HG03103 (cell line): ENCODE data around the gene MLH1.
"Not testable (repeated sequence)": the region's sequence is repeated elsewhere in the genome, so short reads cannot be mapped to it uniquely, and the experiment has no call there.

Experiments
- ATAC-seq: cut with Tn5 transposase; IDR thresholded peaks from one replicate; pipeline ENCODE4 v1.9.1; 2021; ENCODE audit warnings: low read depth; ENCODE audit not compliant: unreplicated experiment

The MLH1 gene

DNA sequence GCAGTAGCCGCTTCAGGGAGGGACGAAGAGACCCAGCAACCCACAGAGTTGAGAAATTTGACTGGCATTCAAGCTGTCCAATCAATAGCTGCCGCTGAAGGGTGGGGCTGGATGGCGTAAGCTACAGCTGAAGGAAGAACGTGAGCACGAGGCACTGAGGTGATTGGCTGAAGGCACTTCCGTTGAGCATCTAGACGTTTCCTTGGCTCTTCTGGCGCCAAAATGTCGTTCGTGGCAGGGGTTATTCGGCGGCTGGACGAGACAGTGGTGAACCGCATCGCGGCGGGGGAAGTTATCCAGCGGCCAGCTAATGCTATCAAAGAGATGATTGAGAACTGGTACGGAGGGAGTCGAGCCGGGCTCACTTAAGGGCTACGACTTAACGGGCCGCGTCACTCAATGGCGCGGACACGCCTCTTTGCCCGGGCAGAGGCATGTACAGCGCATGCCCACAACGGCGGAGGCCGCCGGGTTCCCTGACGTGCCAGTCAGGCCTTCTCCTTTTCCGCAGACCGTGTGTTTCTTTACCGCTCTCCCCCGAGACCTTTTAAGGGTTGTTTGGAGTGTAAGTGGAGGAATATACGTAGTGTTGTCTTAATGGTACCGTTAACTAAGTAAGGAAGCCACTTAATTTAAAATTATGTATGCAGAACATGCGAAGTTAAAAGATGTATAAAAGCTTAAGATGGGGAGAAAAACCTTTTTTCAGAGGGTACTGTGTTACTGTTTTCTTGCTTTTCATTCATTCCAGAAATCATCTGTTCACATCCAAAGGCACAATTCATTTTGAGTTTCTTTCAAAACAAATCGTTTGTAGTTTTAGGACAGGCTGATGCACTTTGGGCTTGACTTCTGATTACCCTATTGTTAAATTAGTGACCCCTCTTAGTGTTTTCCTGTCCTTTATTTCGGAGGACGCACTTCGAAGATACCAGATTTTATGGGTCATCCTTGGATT lies at the start of gene MLH1:
TSS of gene MLH1 (plus strand) at position 193 of the 958 bp plus-strand sequence. CDS start at position 223, 30 bp downstream.
- ATAC-seq, result peak; percentile 87

DNA sequence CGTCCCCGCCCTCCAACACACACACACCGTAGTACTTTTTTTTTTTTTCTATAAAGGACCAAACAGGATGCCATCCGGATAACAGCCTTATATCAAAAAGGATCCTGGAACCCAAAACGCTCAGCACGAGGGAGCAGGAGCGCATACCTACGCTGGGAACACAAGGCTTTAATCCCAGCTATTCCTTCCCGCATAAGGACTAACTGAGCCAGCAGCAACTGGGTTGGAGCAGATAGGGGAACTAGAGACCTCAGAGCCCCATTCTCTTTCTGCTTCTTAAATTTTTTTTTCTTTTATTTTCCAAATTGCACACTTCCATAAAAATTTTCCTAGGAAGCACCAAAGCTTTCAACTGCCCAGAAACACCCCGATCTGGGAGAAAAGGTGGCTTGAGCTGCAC lies 49.7 kb upstream of the MLH1 start:
- no peak for ATAC-seq

DNA sequence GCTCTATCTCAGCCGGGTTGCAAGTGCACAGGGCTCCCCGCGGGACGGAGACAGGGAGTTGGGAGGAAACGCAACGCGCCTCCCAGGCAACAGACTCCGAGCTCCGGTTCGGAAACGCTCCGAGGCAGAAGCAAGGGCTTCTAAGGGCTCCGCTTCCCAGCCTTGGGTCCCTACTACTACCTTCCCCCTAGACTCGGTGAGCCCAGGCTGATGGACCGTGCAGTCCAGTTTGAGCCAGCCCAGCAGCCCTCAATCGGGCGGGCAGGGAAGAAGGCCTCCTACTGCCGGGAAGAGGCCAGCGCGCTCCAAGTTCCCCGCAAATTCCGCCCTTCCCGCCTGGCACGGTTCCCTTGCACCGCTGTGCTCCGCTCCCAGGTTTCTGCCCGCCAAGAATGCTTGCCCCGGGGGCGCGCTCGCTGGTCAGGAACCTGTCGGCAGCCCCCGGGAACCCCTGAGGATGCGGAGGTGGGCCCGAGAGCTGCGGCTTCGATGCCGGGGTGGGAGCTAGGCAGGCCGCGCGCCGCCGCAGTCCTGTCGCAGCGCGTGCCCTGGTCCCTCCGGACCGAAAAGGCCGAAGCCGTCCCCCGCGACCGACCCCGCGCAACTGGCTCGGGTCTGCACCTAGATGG lies 49.2 kb upstream of the MLH1 start:
- ATAC-seq, result peak; percentile 43

DNA sequence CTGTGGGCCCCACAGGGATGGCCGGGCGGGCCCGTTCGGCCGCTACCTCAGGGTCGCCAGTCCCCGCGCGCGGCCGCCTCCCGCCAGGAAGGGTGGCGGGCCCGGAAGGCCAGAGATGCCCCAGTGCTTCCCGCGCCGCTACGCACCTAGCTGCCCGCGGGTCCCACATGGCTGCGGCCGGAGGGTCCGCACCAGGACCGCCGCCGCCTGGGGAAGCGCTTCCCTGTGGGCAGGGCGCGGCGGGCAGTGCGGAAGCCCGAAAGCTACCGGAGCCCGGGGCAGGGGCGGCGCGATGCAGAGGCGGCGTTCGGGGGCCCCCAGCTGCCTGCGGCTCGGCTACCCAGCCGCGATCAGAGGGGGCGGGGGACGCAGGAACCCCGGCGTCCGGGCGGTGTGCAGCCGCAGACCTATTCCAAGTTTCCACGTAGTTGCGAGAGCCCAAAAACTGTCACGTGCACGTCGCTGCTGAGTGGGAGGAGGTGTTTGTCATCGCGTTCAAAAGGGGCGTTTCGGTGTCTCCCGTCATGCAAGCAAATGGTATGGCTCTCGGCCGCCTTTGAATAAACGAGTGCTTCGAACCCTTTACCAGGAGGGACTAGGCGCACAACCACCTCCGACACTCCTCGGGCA lies 48.6 kb upstream of the MLH1 start, which contains the start of gene TRANK1:
TSS of gene TRANK1 (minus strand) at position 414 of the 630 bp plus-strand sequence. CDS start at position 169, 245 bp downstream.
- peak; percentile 50 for ATAC-seq

DNA sequence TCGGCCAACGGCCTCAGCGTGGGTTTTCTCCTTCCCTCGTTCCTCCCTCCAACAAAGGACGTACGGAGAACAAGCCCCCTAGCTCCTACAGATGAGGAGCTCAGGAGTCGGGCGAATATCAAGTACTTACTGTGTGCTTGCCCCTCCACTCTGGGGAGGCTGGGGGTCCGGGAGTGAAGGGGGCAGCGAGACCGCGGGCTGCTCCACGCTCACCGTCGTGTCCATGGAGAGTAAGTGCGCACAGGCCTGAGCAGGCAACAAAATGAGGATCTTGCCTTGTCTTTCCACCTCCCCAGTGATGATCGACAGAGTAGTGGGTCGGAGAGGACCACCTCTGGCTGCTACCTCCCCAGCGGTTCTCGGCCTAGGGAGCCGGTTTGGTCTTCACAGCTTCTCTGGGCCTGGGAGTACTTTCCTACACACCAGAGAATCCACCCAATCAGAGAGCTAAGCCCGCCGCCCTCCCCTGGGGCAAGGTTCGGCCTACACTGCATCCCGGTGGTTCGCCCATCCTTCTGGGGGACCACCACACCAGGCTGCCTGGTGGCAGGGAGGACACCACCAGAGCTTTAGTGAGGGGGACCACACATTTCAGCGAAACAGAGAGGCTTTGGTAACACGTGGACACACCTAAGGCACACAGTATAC lies 47.9 kb upstream of the MLH1 start:
- ATAC-seq, result no peak

DNA sequence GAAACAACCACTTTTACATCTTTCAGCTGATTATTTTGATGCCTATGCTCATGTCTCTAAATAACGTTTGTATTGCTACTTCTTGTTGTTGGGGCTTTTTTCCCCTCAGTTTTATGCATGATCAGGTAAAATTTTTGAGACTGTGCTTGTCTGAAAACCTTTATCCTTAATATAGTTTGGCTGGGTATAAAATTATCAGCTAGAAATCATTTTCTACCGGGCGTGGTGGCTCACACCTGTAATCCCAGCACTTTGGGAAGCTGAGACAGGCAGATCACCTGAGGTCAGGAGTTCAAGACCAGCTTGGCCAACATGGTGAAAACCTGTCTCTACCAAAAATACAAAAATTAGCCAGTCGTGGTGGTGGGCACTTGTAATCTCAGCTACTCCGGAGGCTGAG lies 45.5 kb upstream of the MLH1 start:
- ATAC-seq, result not testable (repeated sequence)

DNA sequence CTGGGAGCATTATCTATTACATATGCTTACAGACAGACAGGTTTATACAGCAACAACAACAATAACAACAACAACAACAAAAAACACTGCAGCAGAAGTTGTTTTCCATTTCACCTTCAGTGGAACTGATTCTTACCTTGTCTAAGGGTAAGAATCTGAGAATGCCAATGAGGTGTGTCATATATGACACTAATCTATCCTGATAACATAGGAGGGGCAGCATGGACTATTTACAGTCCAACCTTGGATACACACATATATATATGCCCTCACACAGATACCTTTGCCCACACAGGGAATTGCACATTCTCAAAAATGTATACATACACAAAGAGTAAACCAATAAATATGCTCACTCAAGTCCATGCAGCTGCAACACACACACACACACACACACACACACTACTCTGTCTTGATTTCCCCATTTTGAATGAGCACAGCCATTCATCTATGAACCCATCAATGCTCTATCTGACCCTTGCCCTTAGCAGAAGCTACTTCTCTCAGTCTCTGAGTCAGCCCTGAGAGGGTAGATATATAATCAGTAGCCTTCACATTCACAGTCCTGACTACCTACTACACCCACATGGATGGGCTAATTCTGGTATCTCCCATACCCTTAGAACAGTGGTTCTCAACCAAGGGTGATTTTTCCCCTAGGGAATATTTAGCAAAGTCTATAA lies 38.7 kb upstream of the MLH1 start:
- no peak for ATAC-seq

DNA sequence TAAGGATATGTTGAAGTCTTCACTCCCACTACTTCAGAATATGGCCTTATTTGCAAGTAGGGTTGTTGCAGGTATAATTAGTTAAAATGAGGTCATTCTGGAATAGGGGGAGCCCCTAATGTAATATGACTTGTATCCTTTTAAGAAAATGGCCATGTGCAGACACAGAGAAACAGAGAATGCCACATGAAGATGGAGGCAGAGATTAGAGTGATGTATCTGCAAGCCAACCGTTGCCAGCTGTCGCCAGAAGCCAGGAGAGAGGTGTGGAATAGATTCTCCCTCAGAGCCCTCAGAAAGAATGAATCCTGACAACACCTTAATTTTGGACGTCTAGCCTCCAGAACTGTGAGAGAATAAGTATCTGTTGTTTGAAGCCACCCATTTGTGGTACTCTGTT lies 37.2 kb upstream of the MLH1 start:
- ATAC-seq, result no peak

DNA sequence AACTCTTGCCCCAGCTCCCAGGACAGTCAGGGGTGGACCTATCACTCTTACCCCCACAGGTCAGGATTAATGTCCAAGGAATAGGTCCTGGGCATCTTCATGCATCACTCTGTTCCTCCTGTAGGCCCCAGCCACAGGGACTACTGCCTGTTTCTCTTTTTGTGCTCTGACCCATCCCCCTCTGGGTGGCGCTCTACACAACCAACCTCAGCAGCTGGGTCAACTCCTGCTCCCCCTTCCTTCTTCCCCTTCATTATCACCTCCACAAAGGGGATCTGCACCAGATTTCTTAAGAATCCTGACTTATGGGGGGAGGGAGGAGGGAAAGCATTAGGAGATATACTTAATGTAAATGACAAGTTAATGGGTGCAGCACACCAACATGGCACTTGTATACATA lies 36.3 kb upstream of the MLH1 start:
- no peak for ATAC-seq

DNA sequence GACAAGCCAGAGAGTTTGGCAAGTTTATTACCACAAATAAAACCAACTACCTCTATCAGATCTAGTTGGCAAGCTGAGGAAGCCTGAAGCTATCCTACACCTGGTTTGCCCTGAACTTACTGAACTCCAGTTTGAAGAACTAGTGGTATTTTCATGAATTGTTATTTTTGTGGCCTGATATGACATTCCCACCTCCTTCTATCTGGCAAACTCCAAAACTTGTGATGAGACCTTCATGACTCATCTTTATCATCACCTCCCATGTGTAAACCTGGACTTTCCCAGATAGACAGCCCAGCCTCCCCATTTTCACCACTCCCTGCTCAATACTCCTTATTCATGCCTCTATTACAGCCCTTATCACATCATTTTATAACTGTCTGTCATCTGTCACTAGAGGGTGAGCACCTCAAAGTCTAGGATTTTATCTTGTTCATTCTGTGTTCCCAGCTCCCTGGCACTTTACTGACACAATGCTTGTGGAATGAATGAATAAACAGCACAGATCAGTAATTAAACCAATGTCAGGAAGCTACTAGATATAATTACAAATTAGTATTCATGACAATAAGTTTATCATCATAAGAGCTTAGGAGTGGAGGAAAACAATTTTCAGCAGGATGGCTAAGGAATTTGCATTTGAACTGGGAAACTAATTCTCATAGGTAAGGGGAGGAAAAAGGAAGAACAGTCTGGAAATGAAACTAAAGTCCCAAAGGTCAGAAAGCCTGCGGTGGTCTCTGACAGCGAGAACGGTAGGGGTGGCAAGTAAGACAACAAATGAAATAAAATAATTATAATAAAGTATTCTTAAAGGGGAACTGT lies 35.2 kb upstream of the MLH1 start:
- no peak for ATAC-seq

DNA sequence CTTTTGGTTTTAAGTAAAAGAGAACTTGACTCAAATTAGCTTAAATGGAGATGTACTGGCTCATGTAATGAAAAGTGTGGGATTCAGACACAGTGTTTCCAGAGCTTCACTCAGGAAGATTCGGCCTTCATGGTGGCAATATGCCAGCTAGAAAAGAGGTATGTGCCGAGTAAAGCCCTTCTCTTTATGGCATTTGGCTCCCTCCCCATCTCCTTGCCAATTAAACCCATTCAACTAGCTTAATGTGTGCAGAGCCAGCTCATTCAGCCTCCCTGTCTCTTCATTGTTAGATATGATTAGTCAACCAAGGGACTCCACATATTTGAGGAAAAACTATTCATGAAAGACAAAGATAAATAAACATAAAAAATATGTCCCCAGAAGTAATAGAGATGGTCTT lies 33.5 kb upstream of the MLH1 start:
- ATAC-seq, result no peak

DNA sequence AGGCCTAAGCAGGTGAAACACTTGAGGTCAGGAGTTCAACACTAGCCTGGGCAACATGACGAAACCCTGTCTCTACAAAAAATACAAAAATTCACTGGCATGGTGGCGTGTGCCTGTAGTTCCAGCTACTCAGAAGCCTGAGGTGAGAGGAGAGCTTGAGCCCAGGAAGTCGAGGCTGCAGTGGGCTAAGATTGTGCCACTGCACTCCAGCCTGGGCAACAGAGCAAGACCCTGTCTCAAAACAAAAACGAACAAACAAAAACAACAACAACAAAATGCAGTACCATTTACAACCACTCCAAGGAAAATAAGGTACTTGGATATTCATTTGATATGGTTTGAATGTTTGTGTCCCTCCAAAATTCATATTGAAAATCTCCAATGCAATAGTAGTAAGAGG lies 32.8 kb upstream of the MLH1 start:
- ATAC-seq, result no peak

DNA sequence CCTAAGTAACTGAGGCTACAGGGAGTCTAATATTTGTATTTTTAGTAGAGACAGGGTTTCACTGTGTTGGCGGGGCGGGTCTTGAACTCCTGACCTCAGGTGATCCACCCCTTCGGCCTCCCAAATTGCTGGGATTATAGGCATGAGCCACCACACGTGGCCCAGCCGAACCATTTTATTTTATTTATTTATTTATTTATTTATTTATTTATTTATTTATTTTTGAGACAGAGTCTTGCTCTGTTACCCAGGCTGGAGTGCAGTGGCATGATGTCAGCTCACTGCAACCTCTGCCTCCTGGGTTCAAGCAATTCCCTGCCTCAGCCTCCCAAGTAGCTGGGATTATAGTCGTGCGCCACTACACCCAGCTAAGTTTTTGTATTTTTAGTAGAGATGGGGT lies 30.3 kb upstream of the MLH1 start:
- ATAC-seq, result not testable (repeated sequence)

DNA sequence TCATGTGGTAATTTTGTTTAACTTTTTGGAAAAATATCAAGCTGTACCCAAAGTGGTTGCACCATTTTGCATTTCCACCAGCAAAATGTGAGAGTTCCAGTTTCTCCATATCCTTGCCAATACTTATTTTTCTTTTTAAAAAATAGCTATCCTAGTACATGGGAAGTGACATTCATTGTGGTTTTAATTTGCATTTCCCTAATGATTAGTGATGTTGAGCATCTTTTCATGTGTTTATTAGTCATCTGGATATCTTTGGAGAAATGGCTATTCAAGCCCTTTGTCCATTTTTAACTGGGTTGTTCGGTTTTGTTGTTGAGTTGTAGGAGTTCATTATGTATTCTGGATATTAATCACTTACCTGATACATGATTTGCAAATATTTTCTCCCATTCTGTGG lies 29.0 kb upstream of the MLH1 start:
- no peak for ATAC-seq

DNA sequence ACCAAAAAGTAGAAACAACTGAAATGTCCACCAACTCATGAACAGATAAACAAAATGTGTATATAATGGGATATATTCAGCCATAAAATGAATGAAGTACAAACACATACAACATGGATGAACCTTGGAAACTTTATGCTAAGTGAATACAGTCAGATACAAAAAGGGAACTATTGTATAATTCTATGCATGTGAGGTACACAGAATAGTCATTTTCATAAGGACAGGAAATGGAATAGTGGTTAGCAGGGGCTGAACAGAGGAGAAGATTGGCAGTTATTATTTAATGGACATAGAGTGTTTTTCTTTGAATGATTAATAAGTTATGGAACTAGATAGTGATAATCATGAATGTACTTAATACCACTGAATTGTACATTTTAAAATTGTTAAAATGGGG lies 28.5 kb upstream of the MLH1 start:
- ATAC-seq, result no peak

DNA sequence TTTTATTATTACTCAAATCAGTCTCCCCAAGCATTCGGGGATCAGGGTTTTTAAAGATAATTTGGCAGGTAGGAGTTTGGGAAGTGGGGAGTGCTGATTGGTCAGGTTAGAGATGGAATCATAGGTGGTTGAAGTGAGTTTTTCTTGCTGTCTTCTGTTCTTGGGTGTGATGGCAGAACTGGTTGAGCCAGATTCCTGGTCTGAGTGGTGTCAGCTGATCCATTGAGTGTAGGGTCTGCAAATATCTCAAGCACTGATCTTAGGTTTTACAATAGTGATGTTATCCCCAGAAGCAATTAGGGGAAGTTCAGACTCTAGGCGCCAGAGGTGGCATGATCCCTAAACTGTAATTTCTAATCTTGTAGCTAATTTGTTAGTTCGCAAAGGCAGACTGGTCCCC lies 27.9 kb upstream of the MLH1 start:
- ATAC-seq, result no peak

DNA sequence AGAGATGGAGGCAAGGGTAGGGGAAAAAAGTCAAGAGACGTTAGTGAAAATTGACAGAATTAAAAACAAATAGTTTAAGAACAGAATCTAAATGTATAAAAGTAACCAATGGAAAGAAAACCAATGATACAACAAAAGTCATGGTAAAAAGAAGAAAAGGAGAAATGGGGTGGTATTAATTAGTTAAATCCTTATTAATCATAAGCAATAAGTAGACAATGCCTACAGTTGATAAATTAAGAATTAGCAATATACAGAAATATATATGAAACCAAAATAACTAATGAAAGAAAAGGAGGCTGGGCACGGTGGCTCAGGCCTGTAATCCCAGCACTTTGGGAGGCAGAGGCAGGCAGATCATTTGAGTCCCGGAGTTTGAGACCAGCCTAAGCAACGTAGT lies 24.2 kb upstream of the MLH1 start:
- ATAC-seq, result no peak

DNA sequence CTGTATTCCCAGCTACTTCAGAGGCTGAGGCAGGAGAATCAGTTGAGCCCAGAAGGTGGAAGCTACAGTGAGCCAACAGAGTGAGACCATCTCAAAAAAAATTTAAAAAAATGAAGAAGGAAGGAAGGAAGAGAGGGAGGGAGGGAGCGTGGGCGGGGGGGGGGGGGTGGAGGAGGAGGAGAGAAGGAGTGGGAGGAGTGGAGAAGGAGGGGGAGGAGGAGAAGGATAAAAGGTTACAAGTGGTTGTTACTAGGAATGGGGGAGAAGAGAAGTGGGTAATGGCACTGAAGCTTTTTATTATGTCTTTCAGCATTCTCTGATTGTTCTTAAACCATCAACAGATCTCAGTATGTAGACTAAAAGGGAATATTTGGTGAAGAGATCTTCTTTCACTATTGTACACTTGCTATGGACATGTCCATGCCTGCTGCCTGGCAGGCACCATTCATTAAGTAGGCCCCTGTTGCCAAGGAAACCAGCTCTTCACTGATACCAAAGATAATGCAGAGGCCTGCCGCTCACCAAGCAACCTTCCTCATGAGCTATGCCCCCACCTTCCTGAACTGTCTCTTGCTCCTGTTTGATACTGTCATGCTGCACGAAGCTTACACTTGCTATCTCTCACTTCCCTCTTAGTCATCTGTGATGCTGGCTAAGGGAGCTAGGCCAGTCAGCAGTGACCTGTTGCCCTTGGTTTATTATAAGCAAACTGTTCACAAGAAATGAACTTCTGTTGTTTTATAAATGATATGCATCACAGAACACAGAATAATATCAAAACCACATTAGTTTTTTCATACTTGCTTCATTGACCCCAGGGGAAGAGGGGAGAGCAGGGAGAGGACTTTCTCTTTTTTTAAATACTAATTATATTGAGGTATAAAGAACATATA lies 23.5 kb upstream of the MLH1 start:
- ATAC-seq, result peak; percentile 100
